Muscle of back (tissue), 11 donors: ENCODE measurements around the gene AURKAIP1. TPM values are rescaled to one million over a fixed set of nuclear protein-coding genes. Genes with fewer than 3 reads are reported as not detected.
A peak's percentile ranks its signal among the peaks of the same experiment; 100 is the strongest.
"Not testable (repeated sequence)": the region's sequence is repeated elsewhere in the genome, so short reads cannot be mapped to it uniquely, and the experiment has no call there.

Experiments used
- DNase-seq, 3 donors: peaks; one replicate each; pipeline versions ENCODE4 v3.0.0 to v3.0.0-alpha.2; 2013
- polyA plus RNA-seq, 10 donors: library from polyadenylated mRNA; unstranded; fragments of 120-200 nt; gene quantifications; one replicate each; pipeline ENCODE4 v1.2.1, GENCODE V29; 2013; ENCODE audit not compliant: insufficient read length in 10 of 10

AURKAIP1 gene
- polyA plus RNA-seq, 10 donors = 44.1 to 80.7 (median 57.9) TPM

DNA sequence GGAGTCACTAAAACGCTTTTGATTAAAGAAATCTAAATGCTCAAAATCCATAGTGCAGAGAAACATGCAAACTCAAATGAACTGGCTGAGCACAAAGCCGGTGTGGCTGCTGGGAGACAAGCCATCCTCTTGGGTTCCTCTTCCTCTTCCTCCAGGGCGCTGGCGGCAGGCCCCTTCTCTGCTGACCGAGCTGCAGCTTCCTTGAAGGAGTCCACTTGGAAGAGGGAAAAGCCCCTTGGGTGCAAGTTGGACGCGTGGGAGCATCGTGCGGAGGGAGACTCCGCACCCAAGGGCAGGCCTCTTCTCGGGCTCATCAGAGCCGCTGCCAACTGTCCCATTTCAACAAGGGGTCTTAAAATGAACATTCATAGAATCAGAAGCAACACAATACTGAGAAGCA, 16.2 kb upstream of the AURKAIP1 start:
- no peak for DNase-seq

DNA sequence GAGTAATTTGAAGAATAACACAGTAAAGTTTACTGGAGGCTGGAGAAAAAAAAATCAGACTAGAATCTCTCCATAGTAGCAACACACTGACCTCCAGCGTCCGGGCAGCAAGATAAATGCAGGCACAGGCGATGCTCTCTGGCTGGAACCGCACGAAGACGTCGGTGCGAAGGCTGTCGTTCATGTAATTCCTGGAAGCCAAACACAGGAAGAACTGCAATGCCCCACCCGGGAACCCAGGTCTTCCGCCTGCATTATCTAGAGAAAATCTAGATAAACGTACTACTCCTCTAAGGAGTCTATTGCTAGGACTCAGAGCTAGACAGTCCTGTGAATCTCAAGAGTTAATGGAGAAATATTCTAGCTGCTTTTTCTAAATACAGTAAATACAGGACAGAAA, 15.7 kb upstream of the AURKAIP1 start:
- no peak for DNase-seq

DNA sequence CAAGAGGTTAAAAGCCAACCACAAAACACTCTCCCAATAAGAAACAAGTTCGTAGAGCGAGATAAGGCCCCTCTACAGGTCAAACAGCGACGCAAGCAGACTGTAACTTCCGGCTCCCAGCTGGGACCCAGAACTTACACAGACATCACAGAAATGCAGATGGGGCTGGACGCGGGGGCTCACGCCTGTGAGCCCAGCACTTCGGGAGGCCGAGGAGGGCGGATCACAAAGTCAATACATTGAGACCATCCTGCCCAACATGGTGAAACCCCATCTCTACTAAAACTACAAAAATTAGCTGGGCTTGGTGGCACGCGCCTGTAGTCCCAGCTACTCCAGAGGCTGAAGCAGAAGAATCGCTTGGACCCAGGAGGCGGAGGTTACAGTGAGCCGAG, 13.1 kb upstream of the AURKAIP1 start:
- no peak for DNase-seq

DNA sequence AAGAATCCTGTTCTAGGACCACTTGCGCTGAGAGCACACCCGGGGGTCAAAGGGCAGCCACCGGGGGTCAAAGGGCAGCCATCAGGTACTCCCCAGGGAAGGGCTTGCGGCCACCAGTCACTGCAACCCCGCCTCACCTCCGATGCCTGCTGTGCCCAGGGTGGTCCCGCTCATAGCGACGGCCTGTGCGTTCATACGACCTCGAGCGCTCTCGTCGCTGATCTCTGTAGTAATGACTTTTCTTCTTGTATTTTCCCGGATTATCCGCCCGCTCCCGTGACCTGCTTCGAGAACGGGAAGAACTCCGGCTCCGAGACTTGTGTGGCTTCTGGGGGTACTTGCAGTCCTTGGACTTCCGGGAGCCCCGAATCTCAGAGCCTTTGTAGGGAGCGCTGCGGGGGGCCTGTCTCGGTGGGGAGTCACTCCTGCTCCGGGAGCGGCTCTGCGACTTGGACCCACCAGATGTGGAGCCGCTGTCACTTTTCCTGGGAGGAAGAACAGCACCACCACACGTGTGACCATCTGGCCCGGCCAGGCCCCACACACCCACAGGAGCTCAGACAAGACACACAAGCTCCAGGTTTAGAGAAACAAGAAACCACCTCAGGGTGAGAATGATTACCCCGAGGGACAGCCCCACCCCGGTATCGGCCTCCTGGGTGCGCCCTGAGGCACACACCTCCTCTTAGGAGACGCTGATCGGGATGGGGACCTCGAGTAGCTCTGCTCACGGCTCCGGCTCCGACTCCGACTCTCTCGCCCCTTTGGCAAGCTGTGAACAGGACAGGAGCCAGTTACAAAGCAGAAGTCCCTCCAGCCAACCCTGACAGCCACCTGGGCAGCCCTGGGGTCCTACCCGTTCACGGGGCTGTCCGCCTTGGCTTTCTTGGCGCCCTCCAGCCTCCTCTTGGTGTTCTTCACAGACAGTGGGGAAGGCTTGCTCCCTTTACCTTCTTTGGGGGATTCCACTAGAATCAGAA, 12.4 kb upstream of the AURKAIP1 start:
- DNase-seq = no peak

DNA sequence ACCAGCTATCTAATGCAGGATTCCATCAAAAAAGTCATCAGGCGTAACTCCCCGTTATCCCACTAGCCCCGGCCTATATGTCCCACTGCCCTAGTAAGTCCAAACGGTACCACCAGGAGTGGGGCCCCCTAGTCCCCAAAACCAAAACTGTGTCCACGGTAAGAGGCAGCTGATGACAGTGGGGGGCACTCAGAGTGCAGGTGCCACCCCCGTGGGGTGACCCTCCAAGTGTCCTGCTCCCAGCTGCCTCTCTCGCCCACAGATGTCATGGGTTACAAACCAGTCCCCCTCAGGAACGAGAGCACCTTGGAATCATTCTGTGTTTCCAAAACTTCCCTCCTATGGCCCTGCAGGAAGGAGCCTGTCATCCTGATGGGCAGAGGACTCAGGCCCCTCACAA, 10.9 kb upstream of the AURKAIP1 start:
- DNase-seq = no peak

DNA sequence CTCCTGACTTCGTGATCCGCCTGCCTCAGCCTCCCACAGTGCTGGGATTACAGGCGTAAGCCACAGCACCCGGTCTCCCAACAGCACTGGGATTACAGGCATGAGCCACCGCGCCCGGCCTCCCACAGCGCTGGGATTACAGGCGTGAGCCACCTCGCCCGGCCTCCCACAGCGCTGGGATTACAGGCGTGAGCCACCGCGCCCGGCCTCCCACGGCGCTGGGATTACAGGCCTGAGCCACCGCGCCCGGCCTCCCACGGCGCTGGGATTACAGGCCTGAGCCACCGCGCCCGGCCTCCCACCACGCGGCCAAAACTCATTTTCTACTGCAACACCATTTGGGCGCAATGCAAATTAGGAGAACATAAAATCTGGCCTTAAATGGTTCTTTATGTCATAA, 10.3 kb upstream of the AURKAIP1 start:
- not testable (repeated sequence) for DNase-seq

DNA sequence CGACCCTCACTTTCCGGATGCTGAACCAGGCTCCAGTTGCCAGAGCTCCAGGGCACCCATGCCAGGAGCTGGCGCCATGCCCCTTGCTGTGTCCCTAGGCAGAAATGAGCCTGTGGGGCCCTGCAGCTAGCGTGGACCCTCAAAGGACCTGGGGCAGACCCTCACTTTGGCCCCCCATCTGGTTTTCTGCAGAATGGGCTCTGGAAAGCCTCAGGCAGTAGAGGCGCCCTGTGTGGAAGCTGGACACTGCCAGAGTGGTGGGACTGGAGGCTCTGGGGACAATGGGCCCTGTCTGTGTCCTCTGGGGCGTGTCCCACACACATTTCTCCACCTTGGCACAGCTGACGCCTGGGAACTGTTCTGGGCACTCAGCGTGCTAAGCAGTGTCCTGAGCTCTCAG, 6.3 kb upstream of the AURKAIP1 start:
- no peak for DNase-seq

DNA sequence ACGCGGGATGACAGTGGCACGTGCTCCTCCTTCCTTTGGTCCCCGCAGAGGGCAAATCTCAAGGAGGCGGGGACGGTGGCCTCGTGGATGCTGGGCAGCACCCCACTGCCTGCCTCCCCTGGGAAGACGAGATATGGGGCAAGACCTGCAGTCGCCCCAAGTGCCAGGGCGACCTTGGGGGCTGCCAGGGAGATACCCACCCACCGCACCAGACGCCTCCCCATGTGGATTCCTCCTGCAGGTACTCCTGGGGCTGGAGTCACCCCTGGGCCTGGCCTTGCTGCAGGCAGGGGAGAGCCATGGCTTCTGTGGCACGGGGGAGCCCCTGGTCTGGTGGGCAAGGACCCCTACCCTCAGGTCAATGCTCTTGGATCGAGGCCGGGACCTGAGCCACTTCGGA, 5.9 kb upstream of the AURKAIP1 start:
- DNase-seq = no peak

DNA sequence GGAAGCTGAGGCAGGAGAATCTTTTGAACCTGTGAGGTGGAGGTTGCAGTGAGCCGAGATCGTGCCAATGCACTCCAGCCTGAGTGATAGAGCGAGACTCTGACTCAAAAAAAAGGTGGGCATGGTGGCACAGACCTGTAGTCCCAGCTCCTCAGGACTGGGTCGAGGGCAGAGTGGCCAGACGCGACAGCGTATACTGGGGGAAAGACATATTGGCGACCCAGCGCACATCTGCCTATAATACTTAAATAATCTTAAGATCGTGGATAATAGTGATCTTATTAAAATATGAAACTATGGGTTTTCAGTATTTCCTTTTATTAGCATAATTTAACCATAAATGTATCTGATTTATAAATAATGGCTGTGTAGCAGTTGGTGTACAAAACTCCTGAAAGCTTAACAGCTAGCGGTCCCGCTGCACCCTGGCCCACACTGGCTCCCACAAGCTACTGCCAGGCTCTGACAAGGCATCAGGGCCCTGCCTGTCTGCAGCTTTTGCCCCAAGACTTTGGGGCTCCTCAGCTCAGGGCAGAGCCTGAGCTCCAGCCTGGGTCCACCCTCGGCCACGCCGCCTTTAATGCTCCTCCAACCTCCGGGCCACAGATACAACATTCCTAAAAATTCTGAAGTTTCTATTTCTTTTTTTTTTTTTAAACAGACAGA, 2.7 kb upstream of the AURKAIP1 start:
- no peak for DNase-seq

DNA sequence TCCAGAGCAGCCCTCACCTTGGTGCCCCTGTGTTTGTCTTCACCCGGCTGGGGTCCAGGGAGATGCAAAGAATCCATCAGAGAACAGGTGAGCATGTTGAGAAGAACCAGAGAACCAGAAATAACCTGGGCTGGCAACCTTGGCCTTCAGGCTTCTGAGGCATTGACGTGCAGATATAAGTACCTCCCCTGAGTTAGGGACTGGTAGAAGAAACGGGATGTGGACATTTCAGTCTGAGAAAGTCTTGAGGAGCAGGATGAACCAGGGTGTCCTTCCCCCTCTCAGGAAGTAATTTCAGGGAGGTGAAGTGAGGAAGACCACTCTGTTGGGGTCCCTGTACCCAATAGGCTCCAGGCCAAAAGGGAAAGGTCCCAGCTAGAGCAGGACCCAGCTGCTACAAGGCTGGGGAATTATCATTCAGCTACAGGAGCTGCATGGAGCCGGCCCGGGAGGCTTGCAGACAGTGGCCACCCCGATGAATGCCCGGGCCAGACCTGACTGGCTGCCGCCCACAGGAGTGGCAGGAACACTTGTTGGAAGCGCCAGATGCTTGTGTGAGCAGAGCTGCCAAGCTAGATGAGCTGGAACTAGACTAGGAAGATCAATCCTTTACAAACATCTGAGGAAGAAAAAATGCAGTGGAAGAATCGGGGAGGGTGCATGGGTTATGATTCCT, 1.7 kb upstream of the AURKAIP1 start:
- DNase-seq = no peak

DNA sequence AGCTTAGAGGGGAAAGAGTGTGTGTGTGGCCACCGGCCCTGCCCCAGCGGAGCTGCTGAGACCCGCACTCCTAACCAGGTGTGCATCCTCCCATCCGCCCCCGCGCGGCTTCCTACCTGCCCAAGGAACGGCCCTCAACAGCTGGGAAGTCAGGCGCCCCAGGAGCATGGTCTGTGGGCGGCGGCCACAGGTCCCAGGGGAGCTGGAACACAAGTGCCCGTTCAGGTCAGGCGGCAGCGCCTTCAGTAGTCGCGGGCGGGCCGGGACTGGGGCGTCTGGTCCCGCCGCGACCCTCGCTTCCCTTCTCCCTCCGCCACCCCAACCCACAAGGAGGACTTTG, 448 bp downstream of the AURKAIP1 start:
- no peak for DNase-seq

DNA sequence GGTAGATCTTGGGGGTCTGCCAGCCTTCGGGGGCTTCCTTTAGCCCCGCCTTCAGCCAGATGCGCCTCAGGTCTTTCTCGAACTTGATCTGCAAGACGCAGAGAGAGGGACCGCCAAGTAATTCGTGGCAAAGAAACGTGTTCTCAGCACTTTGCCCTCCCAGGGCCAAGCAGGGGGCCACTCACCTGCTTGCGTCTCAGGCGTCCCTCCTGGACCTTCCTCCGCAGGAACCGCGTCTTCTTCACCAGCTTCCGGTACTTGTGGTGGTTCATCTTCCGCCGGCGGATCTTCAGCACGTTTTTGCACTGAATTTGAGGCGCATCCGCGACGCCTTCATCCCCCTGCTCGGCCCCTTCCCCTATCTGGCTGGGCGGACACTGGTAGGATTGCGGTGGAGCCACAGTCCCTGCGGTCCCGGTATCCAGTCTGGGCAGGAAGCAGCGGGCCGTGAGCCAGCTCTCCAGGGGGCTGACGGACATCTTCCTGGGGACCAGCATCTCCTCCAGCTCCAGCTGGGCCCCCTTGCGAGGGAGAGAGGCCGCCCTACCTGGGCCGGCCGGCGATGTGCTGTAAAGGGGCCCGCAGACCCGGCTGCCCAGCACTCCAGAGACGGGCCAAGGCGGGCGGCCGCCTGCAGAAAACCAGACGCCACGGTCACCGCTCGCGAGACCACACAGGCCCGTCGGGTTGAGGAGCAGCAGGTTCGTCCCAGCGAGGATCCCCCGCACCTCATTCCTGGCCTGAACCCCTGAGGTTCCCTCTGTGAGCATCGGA, 1.0 kb downstream of the AURKAIP1 start:
- DNase-seq = no peak

DNA sequence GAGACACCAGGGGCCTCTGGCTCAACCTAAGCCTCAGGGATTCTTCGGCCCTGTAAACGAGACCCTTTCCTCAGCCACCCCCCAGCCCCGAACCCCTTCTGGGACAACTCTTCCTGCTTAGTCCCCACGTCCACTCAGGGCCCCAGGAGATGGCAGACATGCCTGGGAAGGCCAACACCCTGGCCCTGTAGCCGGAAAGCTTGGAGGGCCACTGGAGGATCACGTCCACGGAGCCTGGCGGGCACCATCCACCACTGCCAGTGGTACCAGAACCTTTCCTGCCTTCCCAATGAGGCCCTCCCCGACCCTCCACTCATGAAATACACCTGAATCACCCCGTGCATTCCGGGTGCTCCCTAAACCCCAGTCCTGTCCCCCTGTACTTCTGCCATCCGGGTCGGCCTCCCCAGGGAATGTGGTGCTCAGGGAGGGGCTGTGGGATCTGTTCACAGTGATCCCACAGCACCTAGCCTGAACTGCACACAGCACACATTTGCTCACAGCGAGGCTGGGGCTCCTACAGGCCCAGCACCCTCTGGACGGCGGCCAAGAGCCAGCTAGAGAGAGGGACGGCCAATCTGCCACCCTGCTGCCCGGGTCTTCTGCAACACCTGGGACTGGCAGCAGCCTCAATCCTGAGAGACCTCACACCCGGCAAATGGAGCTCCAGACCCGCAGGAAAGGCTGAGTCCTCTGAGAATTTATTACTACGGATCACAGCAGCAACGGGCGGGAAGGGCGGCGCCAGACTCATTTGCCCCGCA, 1.8 kb downstream of the AURKAIP1 start:
- no peak for DNase-seq

DNA sequence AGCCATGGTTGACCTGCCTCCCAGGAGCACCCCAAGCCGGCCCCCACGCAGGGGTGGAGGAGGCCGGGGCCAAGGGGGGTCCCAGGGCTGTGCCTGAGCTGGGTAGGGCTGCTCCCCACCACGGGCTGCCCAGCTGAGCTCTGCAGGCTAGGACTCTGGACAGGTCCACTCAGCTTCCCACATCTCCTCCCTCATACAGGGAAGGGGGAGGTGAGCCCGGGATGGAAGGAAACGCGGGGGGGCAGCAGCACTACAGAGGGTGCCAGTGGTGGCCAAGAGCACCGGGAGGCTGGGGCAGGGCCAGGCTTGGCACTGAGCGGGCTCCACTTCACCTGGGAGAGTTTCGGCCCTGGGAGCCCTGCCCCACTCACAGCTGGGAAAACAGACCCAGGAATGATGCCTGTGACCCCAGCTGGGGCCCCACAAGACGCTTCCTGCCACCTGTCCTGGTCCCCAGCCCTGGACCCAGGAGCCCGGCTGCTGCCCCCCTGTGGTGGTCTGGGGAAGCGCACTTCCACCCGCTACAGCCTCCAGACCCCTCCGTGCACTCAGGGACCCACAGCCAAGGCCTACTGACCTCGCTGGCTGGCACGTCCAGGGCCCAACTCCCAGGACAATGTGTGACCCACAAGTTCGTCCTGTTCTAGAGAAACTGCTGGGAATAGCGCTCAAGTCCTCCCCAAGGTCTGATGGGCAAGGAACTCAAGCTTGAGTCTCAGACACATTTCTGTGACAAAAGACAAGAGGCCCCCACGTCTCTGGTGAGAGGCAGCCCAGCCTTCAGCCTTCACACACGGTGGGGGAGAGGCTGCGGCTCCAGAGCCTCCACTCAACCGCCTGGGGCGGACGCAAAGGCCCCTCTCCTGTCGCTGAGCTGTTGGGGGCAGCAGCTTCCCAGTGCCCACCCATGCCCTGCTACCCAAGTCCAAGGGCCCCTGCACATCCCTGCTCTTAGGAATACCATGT, 3.0 kb downstream of the AURKAIP1 start:
- peak in 1 of 3 donors; percentile 76 for DNase-seq

DNA sequence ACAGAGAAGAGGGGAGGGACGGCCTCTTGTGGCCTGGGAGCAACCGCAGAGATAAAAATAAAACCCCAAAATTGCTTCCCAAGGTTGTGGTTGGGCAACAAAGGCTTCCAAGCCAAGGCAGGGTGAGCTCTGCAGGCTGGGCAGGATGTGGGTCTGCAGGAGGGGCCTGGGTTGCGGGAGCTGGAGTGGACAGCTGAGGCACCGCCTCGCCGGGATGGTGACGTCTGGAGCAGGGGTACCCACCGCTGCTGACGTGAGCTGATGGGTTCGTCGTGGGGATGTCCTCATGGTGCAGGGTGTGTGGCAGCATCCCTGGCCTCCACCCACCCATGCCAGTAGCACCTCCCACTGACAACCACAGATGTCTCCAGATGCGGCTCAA, 3.7 kb downstream of the AURKAIP1 start:
- DNase-seq = no peak

DNA sequence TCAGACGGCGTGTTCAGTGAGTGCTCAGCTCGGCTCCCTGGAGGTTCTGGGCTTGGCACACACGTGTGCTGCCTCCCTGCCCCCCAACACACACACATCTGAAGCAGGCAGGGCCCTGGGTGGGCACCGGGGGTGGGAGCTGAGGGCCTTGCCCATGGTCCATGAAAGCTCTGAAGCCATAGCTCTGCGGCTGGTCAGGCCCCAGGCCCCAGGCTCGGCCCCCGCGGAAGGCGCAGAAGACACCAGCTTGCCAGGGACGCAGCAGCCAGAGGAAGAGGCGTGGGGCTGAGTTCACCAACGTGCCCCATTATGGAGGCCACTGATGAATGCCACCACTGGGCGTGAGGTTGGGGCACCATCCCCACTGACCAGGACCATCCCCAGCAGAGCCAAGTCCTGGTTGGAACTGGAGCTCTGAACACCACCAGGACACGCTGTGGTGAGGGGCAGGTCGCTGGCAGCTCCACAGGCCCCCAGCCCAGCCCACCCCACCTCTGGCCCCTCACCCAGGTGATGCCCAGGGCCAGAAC, 4.2 kb downstream of the AURKAIP1 start:
- DNase-seq = no peak

DNA sequence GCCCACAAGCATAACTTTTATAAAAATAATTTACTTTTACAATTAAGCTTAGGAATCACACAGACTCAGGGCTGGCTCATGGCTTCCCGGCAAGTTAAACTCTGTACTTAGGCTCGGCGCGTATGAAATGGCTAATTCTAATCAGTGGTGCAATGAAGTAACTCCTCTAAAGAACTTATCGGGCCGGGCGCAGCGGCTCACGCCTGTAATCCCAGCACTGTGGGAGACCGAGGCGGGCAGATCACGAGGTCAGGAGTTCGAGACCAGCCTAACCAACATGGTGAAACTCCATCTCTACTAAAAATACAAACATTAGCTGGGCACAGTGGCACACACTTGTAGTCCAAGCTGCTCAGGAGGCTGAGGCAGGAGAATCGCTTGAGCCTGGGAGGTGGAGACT, 4.9 kb downstream of the AURKAIP1 start:
- DNase-seq = not testable (repeated sequence)

DNA sequence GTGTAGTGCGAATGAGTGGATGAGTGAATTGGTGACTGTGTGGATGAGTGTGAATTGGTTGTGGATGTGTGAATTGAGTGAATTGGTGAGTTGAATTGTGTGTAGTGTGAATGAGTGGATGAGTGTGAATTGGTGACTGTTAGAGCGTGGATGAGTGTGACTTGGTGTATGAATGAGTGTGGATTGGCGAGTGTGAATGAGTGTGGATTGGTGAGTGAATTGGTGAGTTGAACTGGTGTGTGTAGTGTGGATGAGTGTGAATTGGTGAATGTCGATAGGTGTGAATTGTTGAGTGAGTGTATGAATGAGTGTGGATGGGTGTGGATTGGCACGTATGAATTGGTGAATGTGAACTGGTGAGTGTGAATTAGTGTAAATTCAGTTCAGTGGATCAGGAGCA, 7.7 kb downstream of the AURKAIP1 start:
- DNase-seq = no peak

DNA sequence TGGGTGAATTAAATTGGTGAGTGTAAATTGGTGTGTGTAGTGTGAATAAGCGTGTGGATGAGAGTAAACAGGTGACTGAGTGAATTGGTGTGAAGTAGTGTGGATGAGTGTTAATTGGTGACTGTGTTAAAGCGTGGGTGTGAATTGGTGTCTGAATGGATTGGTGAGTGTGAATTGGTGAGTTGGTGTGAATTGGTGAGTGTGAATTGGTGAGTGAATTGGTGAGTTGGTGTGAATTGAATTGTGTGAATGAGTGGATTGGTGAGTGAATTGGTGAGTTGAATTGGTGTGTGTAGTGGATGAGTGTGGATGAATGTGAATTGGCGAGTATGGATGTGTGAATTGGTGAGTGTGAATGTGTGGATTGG, 8.3 kb downstream of the AURKAIP1 start:
- no peak for DNase-seq
